Measurements from ENCODE around the gene CDV3.

DNA sequence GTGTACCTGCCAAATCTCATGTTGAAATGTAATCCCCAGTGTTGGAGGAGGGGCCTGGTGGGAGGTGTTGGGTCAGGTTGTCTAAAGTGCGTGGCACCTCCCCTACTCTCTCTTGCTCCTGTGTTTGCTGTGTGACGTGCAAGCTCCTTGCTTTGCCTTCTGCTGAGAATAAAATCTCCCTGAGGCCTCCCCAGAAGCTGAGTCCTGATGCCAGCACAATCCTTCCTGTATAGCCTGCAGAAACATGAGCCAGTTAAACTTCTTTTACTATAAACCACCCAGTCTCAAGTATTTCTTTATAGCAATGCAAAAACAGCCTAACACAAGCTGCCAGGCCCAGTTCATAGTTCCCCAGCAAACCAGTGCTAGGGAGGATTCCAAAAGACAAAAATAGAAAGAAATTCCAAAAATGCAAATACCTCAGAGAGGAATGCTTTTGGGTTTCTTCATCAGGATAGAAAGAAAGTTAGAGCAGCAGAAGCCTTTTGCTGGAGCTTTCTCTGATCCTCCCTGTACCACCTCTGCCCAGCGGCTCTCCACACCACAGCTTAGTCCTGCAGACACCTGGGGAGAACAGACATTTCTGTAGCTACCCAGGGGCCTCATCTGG, 25.9 kb upstream of the CDV3 start:
- TF ChIP-seq, protein P1, sequence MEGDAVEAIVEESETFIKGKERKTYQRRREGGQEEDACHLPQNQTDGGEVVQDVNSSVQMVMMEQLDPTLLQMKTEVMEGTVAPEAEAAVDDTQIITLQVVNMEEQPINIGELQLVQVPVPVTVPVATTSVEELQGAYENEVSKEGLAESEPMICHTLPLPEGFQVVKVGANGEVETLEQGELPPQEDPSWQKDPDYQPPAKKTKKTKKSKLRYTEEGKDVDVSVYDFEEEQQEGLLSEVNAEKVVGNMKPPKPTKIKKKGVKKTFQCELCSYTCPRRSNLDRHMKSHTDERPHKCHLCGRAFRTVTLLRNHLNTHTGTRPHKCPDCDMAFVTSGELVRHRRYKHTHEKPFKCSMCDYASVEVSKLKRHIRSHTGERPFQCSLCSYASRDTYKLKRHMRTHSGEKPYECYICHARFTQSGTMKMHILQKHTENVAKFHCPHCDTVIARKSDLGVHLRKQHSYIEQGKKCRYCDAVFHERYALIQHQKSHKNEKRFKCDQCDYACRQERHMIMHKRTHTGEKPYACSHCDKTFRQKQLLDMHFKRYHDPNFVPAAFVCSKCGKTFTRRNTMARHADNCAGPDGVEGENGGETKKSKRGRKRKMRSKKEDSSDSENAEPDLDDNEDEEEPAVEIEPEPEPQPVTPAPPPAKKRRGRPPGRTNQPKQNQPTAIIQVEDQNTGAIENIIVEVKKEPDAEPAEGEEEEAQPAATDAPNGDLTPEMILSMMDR (conservative IDR thresholded peaks at IDR 0.05; ENCODE audit: low read depth, low read length) = no peak
- no peak for TF ChIP-seq EZH2 (IDR thresholded peaks at IDR 0.05; ENCODE audit: borderline replicate concordance, low read depth, low read length, poor library complexity, severe bottlenecking)

Data from A673 (cell line).